ENCODE measurements around the gene C12orf50. TPM values are rescaled to one million over a fixed set of nuclear protein-coding genes. Genes with fewer than 3 reads are reported as not detected.
"Not testable (repeated sequence)": the region's sequence is repeated elsewhere in the genome, so short reads cannot be mapped to it uniquely, and the experiment has no call there.

The C12orf50 gene
- total RNA-seq, 1 donor: not detected

DNA sequence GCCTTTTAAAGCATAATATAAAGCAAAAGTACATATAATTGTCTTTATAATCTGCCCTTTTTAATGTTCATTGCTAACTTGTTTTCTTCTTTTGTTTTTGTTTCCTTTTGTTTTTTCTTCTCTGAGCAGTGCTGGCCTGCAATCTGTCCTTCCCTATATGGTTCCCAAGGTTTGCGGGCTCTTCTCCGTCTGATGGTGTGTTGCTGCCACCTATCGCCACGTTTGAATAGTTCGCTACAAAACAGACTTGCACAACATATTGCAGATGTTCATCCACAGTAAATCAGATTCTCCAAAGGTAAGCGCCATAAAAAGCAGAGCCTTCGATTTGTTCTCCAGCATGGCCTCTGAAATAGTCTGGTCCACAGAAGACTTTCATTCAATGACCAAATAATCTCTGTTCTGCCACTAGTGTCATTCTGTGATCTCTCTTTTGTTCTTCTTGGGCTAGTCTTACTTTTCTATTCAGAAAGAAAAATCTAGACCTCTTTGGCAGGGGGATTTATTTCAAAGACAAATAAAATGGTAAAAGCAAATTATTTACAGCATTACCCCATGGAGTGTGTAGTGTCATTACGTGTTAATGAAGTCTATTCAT lies 33.5 kb downstream of the C12orf50 start:
- DNase-seq (ENCODE audit: low read depth in 2 of 3, low spot score in 2 of 3): peak; percentile 0 to 67 (median 44)

DNA sequence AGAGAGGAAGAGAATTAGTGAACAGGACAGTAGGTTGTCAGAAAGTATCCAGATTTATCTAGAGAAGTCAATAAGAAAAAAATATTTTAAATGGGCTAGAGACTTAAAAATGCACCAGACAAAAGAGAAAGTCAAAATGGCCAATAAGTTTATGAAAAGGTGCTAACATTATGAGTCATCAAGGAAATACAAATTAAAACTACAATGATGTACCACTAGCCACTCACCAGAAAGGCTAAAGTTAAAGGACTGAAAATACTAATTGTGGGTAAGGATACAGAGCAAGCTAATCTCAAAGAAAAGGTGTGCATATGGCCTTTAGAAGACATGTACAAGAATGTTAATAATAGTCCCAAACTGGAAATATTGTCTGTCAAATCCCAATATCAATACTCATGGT lies 37.7 kb downstream of the C12orf50 start:
- no peak for DNase-seq (ENCODE audit: low read depth in 2 of 3, low spot score in 2 of 3)

DNA sequence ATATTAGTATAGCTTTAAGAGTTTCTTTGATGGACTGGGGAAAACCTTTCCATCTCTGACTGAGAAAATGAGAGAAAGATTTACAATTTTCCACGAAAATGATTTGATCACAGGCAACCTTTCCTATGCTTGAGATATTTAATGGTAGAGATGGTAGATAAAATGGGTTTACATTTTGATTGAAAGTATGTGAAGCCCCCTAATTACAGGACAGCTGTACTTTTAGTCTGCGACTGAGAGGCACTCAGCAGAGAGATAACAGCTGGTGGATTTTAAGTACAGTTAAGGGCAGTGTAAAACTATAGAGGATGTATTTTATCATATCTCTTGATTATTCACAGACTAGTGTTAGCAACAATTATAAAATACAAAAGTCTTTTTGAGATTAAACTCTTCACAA lies 40.7 kb downstream of the C12orf50 start:
- DNase-seq (ENCODE audit: low read depth in 2 of 3, low spot score in 2 of 3): no peak

DNA sequence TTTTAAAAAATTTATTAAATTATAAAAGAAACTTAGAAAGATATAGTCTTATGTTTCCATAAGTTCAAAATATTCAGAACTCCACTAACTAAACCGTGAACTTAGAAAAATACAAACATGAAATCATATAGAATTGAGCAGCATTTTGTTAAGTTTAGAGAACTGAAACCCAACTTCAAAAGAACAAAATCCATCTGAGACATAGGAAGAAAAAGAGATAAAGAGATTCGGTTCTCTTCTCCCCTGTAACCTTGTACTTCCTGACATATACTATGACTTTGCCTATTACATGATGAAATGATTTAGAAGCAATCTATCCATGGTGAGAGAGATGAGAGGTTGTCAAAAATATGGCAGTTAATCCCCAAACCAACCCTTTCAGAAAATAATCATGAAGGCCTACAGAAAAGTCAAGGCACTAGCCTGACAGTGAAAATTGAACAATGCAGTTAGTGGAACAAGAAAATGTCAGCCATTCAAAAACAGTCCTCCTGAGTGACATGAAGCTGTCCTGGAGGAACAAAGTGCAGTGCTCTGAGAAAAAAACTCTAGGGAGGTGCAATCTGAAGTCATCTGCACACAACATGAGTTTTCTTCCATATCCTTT lies 44.0 kb downstream of the C12orf50 start:
- DNase-seq (ENCODE audit: low read depth in 2 of 3, low spot score in 2 of 3): no peak

- no peak for DNase-seq (ENCODE audit: low read depth in 2 of 3, low spot score in 2 of 3)
These were observed 47.0 kb downstream of the C12orf50 start for GRCh38 chr12:87982208-87982607.

DNA sequence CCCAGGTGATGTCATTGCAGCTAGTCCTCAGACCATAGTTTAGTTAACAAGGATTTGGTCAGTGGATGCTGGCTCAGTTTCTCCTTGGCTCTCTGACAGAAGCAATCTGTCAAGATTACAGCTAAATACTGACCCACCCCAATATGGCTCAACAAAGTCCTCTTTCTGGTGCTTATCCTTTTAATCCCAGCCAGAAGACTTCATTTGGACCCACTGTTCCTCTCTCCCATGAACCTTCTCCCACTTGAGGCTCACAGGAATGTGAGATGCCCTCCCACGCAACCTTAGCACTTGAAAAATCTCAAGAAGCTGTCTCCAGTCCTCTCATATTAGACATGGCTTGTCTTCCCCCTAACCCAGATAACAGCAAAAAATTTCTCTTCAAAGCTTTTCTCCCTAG lies 47.7 kb downstream of the C12orf50 start:
- DNase-seq (ENCODE audit: low read depth in 2 of 3, low spot score in 2 of 3): no peak

GRCh38 chr12:87975879-87976278 lies 53.3 kb downstream of the C12orf50 start:
- DNase-seq (ENCODE audit: low read depth in 2 of 3, low spot score in 2 of 3): no peak

GRCh38 chr12:87967871-87968270 lies 61.3 kb downstream of the C12orf50 start:
- DNase-seq (ENCODE audit: low read depth in 2 of 3, low spot score in 2 of 3): no peak

DNA sequence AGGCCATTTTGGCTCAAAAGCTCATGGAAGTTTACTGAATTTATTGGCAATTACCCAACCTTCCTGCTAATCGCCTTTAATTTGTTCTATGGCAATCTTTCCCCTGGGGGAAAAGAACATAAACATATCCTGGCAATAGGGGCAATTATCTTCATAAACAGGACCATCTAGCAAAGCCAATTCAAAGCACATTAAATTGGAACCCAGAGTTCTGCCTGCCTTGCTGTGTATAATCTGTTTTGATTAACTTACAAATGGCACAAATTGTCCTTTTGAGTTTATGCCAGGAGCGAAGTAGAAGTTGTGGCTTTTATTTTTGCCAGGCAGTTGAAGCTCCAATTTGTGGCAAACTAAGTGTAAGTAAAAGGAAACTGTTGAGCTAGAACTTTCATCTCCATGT lies 68.6 kb downstream of the C12orf50 start:
- no peak for DNase-seq (ENCODE audit: low read depth in 2 of 3, low spot score in 2 of 3)

- DNase-seq (ENCODE audit: low read depth in 2 of 3, low spot score in 2 of 3): not testable (repeated sequence)
These were observed 75.2 kb downstream of the C12orf50 start for GRCh38 chr12:87954028-87954427.

DNA sequence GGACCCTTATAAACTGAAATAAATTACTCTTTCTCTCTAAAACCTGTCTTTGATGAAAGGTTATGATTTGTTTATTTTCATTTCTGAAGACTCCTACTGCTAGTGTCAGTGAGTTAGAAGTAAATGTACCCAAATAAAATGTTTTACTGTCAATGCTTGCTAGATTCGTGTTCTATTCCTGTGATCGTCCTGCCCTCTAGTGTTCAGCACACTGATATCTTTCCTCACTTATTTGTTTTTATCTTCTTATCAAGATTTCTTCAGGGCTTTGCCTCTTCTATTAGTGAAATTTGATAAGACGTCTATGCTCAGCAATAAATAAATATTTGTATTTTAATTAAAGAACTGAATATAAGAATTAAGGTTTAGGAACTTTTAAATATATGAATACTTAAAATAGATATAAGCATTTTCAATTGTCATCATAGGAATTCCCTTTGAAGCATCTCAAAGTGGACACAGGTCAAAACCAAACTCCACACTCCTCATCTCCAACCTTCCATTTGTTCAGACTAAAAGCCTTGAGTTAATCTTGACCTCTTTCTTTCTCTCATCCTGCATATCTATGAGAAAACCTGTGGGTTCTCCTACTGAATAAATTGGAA lies 75.8 kb downstream of the C12orf50 start:
- DNase-seq (ENCODE audit: low read depth in 2 of 3, low spot score in 2 of 3): peak in 2 of 3 donors; percentile 3 to 24

GRCh38 chr12:87952850-87953249 lies 76.4 kb downstream of the C12orf50 start:
- no peak for DNase-seq (ENCODE audit: low read depth in 2 of 3, low spot score in 2 of 3)

- DNase-seq (ENCODE audit: low read depth in 2 of 3, low spot score in 2 of 3): no peak
These were observed 77.0 kb downstream of the C12orf50 start for GRCh38 chr12:87952223-87952622.

DNA sequence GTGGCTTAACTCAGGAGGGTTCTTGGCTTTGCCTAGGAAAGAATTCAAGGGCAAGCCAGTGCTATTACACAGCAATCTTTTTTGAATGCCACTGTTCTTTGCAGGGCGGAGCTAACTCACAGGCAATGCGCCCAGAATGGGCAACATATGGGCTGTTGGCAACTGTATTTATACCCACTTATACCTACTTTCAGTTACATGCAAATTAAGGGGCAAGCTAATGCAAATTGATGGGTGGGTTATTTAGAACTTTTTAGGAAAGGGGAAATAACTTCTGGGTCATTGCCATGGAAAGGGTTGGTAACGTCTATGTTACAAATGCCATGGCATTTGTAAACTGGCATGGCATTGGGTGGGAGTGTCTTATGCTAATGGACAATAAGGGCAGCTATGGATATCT lies 85.4 kb downstream of the C12orf50 start:
- no peak for DNase-seq (ENCODE audit: low read depth in 2 of 3, low spot score in 2 of 3)

- DNase-seq (ENCODE audit: low read depth in 2 of 3, low spot score in 2 of 3): no peak
These were observed 86.2 kb downstream of the C12orf50 start for GRCh38 chr12:87943023-87943422.

DNA sequence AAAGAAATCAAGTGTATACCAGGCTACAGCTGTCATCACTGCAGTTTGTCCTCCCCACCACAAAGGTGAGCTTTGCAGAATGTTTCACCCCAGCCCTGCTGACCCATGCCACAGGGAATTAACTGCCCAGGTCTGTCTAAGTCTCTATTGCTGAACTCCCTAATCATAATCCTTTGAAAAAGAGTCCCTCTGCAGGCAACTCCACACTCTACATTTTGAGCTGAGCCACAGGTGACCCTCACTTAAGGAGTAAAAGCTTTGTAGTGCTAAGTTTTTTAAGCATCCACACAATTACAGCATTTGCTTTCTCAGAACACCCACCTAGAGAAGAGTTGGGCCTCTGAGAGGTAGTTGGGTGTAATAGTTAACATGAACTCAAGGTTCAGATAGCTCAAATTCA lies 90.0 kb downstream of the C12orf50 start:
- no peak for DNase-seq (ENCODE audit: low read depth in 2 of 3, low spot score in 2 of 3)

GRCh38 chr12:87935216-87935615 lies 94.0 kb downstream of the C12orf50 start:
- DNase-seq (ENCODE audit: low read depth in 2 of 3, low spot score in 2 of 3): no peak

DNA sequence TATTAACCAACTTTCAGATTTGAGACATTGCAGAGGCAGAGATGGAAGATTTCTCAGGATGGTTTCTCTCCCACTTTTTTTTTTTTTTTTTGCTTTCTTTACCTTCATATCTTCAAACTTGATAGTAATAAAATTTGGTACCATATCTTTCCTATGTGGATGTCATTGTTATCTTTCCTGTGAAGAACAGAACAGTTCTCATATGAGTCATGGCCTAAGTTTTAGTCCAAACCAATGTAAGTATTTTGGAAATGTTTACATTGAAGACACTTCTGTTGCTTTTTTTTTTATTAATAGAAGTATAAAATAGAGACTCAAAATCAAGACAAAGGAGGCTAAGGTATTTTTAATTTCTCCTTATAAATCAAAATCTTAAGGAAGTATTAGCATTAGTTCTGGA lies 95.2 kb downstream of the C12orf50 start:
- no peak for DNase-seq (ENCODE audit: low read depth in 2 of 3, low spot score in 2 of 3)

DNA sequence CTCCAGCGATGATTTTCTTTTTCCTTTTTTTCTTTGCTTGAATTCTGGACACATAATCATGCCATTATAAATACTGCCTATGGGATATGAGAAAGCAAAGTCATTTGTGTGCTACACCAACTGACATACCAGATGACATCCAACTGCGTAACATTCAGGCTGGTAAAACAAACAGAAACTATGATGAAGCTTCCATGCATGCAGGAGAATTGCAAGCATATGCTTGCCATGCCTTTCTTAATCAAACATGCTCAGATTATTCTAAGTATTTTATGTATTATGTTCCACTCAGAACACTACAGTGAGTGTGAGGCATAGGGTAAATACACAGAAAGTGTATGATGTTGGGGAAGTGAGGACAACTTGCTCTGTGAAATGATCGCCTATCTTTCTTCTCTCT lies 97.4 kb downstream of the C12orf50 start:
- no peak for DNase-seq (ENCODE audit: low read depth in 2 of 3, low spot score in 2 of 3)

DNA sequence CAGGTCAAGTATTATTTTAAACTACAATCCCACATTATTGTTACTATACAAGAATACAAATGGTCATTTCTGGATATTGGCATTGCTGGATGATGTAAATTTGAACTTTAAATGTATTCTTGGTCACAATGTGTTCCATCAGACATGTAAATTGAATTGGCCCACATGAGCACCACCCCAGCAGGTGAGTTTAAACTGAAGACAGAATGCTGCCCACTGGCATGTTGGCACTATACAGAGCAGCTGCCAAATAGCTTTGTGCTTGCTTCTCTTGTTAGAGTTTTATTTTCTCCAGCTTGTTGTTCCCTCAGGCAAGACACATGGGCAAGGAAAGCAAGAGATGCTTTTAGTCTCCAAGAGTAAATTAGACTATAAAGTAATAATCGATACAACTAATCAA lies 98.6 kb downstream of the C12orf50 start:
- DNase-seq (ENCODE audit: low read depth in 2 of 3, low spot score in 2 of 3): no peak
